Stomach smooth muscle (tissue), 2 donors: ENCODE measurements around the gene PRKG1.
"Not testable (repeated sequence)": the region's sequence is repeated elsewhere in the genome, so short reads cannot be mapped to it uniquely, and the experiment has no call there.

ENCODE experiments used
- H3K27ac ChIP-seq: one replicate; pipeline ENCODE4 v1.7.0; 2013; ENCODE audit warnings: mild to moderate bottlenecking, low read length, inconsistent platforms
- H3K27me3 ChIP-seq, 2 donors: one replicate each; pipeline ENCODE4 v1.7.0; 2013; ENCODE audit warnings: low read length in 2 of 2; ENCODE audit not compliant: insufficient read depth in 2 of 2, control insufficient read depth in 1 of 2
- H3K36me3 ChIP-seq, 2 donors: one replicate each; pipeline ENCODE4 v1.7.0; 2013; ENCODE audit warnings: low read length in 2 of 2; ENCODE audit not compliant: control insufficient read depth in 2 of 2, insufficient read depth in 2 of 2
- H3K4me1 ChIP-seq: one replicate; pipeline ENCODE4 v1.7.0; 2013; ENCODE audit warnings: low read length; ENCODE audit not compliant: control insufficient read depth, insufficient read depth
- H3K4me3 ChIP-seq, 2 donors: one replicate each; pipeline ENCODE4 v1.7.0; 2013; ENCODE audit warnings: low read length in 2 of 2
- H3K9ac ChIP-seq, 2 donors: one replicate each; pipeline ENCODE4 v1.7.0; 2013; ENCODE audit warnings: low read length in 2 of 2, mild to moderate bottlenecking in 1 of 2
- H3K9me3 ChIP-seq, 2 donors: one replicate each; pipeline ENCODE4 v1.7.0; 2013; ENCODE audit warnings: low read length in 2 of 2; ENCODE audit not compliant: control insufficient read depth in 2 of 2
- donor health status: healthy.
- donor health status: Pancreatic carcinoma.

Gene PRKG1

GRCh38 chr10:51201947-51202346 lies 127.7 kb downstream of the PRKG1 start:
- H3K27ac ChIP-seq = no peak overlapping the region
- no peaks in the 10 kb centered on the region for H3K9me3 ChIP-seq
- H3K36me3 ChIP-seq = no peaks in the 10 kb centered on the region
- no peak overlapping the region for H3K4me3 ChIP-seq
- no peaks in the 10 kb centered on the region for H3K27me3 ChIP-seq
- no peak overlapping the region for H3K9ac ChIP-seq
- no peaks in the 10 kb centered on the region for H3K4me1 ChIP-seq

GRCh38 chr10:51203359-51203758 lies 129.1 kb downstream of the PRKG1 start:
- Histone ChIP-seq H3K27ac (no peak overlapping the region), H3K4me1 (no peaks in the 10 kb centered on the region), H3K9me3 (no peaks in the 10 kb centered on the region), H3K27me3 (no peaks in the 10 kb centered on the region), H3K4me3 (no peak overlapping the region), H3K9ac (no peak overlapping the region), H3K36me3 (no peaks in the 10 kb centered on the region)

- Histone ChIP-seq H3K27ac (no peak overlapping the region), H3K4me3 (no peak overlapping the region)
Observed at GRCh38 chr10:51204066-51204465, 129.8 kb downstream of the PRKG1 start.

GRCh38 chr10:51204701-51205100 lies 130.4 kb downstream of the PRKG1 start:
- Histone ChIP-seq H3K4me1 (no peaks in the 10 kb centered on the region), H3K9me3 (no peaks in the 10 kb centered on the region), H3K27me3 (no peaks in the 10 kb centered on the region), H3K9ac (no peak overlapping the region), H3K36me3 (no peaks in the 10 kb centered on the region), H3K4me3 (no peak overlapping the region), H3K27ac (no peak overlapping the region)

More at GRCh38 chr10:51204066-51204465, 129.8 kb downstream of the PRKG1 start:
- H3K27me3 ChIP-seq = no peaks in the 10 kb centered on the region
- H3K9ac ChIP-seq = no peak overlapping the region
- no peaks in the 10 kb centered on the region for H3K36me3 ChIP-seq
- H3K4me1 ChIP-seq = no peaks in the 10 kb centered on the region
- H3K9me3 ChIP-seq = no peaks in the 10 kb centered on the region

GRCh38 chr10:51206500-51206899 lies 132.2 kb downstream of the PRKG1 start:
- H3K36me3 ChIP-seq = no peaks in the 10 kb centered on the region
- H3K27ac ChIP-seq = no peak overlapping the region
- H3K27me3 ChIP-seq = no peaks in the 10 kb centered on the region
- no peaks in the 10 kb centered on the region for H3K9me3 ChIP-seq
- H3K4me1 ChIP-seq = no peaks in the 10 kb centered on the region
- no peak overlapping the region for H3K9ac ChIP-seq
- H3K4me3 ChIP-seq = no peak overlapping the region

GRCh38 chr10:51212937-51213336 lies 138.7 kb downstream of the PRKG1 start:
- not testable (repeated sequence) for H3K4me1 ChIP-seq, H3K4me3 ChIP-seq, H3K9me3 ChIP-seq, H3K27me3 ChIP-seq, H3K9ac ChIP-seq, H3K36me3 ChIP-seq, H3K27ac ChIP-seq

- H3K36me3 ChIP-seq = no peaks in the 10 kb centered on the region
- H3K9me3 ChIP-seq = no peaks in the 10 kb centered on the region
- no peaks in the 10 kb centered on the region for H3K27me3 ChIP-seq
- no peak overlapping the region for H3K9ac ChIP-seq
- H3K4me1 ChIP-seq = no peaks in the 10 kb centered on the region
- no peak overlapping the region for H3K27ac ChIP-seq
- no peak overlapping the region for H3K4me3 ChIP-seq
Observed at GRCh38 chr10:51214207-51215196, 140.2 kb downstream of the PRKG1 start.

GRCh38 chr10:51215951-51216834 lies 141.9 kb downstream of the PRKG1 start:
- no peaks in the 10 kb centered on the region for H3K4me1 ChIP-seq
- no peak overlapping the region for H3K27ac ChIP-seq
- H3K9me3 ChIP-seq = no peaks in the 10 kb centered on the region
- H3K36me3 ChIP-seq = no peaks in the 10 kb centered on the region
- no peak overlapping the region for H3K4me3 ChIP-seq
- H3K9ac ChIP-seq = no peak overlapping the region
- H3K27me3 ChIP-seq = no peaks in the 10 kb centered on the region

GRCh38 chr10:51217505-51217904 lies 143.2 kb downstream of the PRKG1 start:
- H3K9me3 ChIP-seq = no peaks in the 10 kb centered on the region
- H3K4me1 ChIP-seq = no peaks in the 10 kb centered on the region
- no peak overlapping the region for H3K27ac ChIP-seq
- no peaks in the 10 kb centered on the region for H3K36me3 ChIP-seq
- no peak overlapping the region for H3K9ac ChIP-seq
- no peak overlapping the region for H3K4me3 ChIP-seq
- no peaks in the 10 kb centered on the region for H3K27me3 ChIP-seq

- Histone ChIP-seq H3K36me3 (no peaks in the 10 kb centered on the region), H3K27ac (no peak overlapping the region), H3K4me3 (peak overlapping the region in 1 of 2 donors; percentile 0), H3K4me1 (peaks cover 13% of the 10 kb centered on the region), H3K27me3 (no peaks in the 10 kb centered on the region), H3K9ac (no peak overlapping the region), H3K9me3 (no peaks in the 10 kb centered on the region)
Observed at GRCh38 chr10:51224671-51225161, 150.4 kb downstream of the PRKG1 start.
